ENCODE data around the gene PEA15. TPM values are rescaled to one million over a fixed set of nuclear protein-coding genes. Genes with fewer than 3 reads are reported as not detected.

Gene PEA15
- total RNA-seq, 1 experiment from 2014 or later, result 81.4 TPM

GRCh38 chr1:160168609-160169369 is 36.4 kb upstream of the PEA15 start:
- Histone ChIP-seq H3K4me3 (ENCODE audit: insufficient read depth, low read depth, low read length) (no peak overlapping the region), H3K27me3 (ENCODE audit: control insufficient read depth, insufficient read depth, low read length) (no peaks in the 10 kb centered on the region), H3K36me3 (replicated peaks; ENCODE audit: control insufficient read depth, insufficient read depth, low read length) (no peaks in the 10 kb centered on the region)
- peak; percentile 57 for DNase-seq

- H3K27me3 ChIP-seq (ENCODE audit: control insufficient read depth, insufficient read depth, low read length), result no peaks in the 10 kb centered on the region; the same call in 1 of the 2 replicates
- peak; percentile 70 for DNase-seq
- H3K36me3 ChIP-seq (replicated peaks; ENCODE audit: control insufficient read depth, insufficient read depth, low read length), result no peaks in the 10 kb centered on the region
- H3K4me3 ChIP-seq (ENCODE audit: insufficient read depth, low read depth, low read length), result no peak overlapping the region
These were observed 35.4 kb upstream of the PEA15 start for GRCh38 chr1:160169553-160170399.

- no peak for DNase-seq
- H3K4me3 ChIP-seq (ENCODE audit: insufficient read depth, low read depth, low read length), result no peak overlapping the region
- no peaks in the 10 kb centered on the region for H3K36me3 ChIP-seq (replicated peaks; ENCODE audit: control insufficient read depth, insufficient read depth, low read length)
- H3K27me3 ChIP-seq (ENCODE audit: control insufficient read depth, insufficient read depth, low read length), result no peaks in the 10 kb centered on the region; the same call in 1 of the 2 replicates
These were observed 33.8 kb upstream of the PEA15 start for GRCh38 chr1:160171354-160171753.

GRCh38 chr1:160171980-160172379 is 33.2 kb upstream of the PEA15 start:
- no peak for DNase-seq
- no peaks in the 10 kb centered on the region for H3K36me3 ChIP-seq (replicated peaks; ENCODE audit: control insufficient read depth, insufficient read depth, low read length)
- H3K27me3 ChIP-seq (ENCODE audit: control insufficient read depth, insufficient read depth, low read length), result no peaks in the 10 kb centered on the region; the same call in 1 of the 2 replicates
- H3K4me3 ChIP-seq (ENCODE audit: insufficient read depth, low read depth, low read length), result no peak overlapping the region

GRCh38 chr1:160177231-160177630 is 28.0 kb upstream of the PEA15 start:
- Histone ChIP-seq H3K36me3 (replicated peaks; ENCODE audit: control insufficient read depth, insufficient read depth, low read length) (no peaks in the 10 kb centered on the region), H3K4me3 (ENCODE audit: insufficient read depth, low read depth, low read length) (no peak overlapping the region), H3K27me3 (ENCODE audit: control insufficient read depth, insufficient read depth, low read length) (no peaks in the 10 kb centered on the region; the same call in 1 of the 2 replicates)
- no peak for DNase-seq

- H3K36me3 ChIP-seq (replicated peaks; ENCODE audit: control insufficient read depth, insufficient read depth, low read length), result no peaks in the 10 kb centered on the region
- H3K27me3 ChIP-seq (ENCODE audit: control insufficient read depth, insufficient read depth, low read length), result no peaks in the 10 kb centered on the region; the same call in 1 of the 2 replicates
- no peak for DNase-seq
- no peak overlapping the region for H3K4me3 ChIP-seq (ENCODE audit: insufficient read depth, low read depth, low read length)
These were observed 27.5 kb upstream of the PEA15 start for GRCh38 chr1:160177667-160178066.

- Histone ChIP-seq H3K36me3 (replicated peaks; ENCODE audit: control insufficient read depth, insufficient read depth, low read length) (no peaks in the 10 kb centered on the region), H3K27me3 (ENCODE audit: control insufficient read depth, insufficient read depth, low read length) (no peaks in the 10 kb centered on the region; the same call in 1 of the 2 replicates)
- no peak for DNase-seq
These were observed 26.5 kb upstream of the PEA15 start for GRCh38 chr1:160178731-160179130.

GRCh38 chr1:160179336-160179735 is 25.8 kb upstream of the PEA15 start:
- no peak for DNase-seq
- no peaks in the 10 kb centered on the region for H3K36me3 ChIP-seq (replicated peaks; ENCODE audit: control insufficient read depth, insufficient read depth, low read length)
- no peaks in the 10 kb centered on the region; the same call in 1 of the 2 replicates for H3K27me3 ChIP-seq (ENCODE audit: control insufficient read depth, insufficient read depth, low read length)
- no peak overlapping the region for H3K4me3 ChIP-seq (ENCODE audit: insufficient read depth, low read depth, low read length)

More at GRCh38 chr1:160178731-160179130, 26.5 kb upstream of the PEA15 start:
- no peak overlapping the region for H3K4me3 ChIP-seq (ENCODE audit: insufficient read depth, low read depth, low read length)

GRCh38 chr1:160186246-160186645 is 18.9 kb upstream of the PEA15 start:
- H3K36me3 ChIP-seq (replicated peaks; ENCODE audit: control insufficient read depth, insufficient read depth, low read length), result no peaks in the 10 kb centered on the region
- no peaks in the 10 kb centered on the region; the same call in 1 of the 2 replicates for H3K27me3 ChIP-seq (ENCODE audit: control insufficient read depth, insufficient read depth, low read length)
- DNase-seq, result no peak
- H3K4me3 ChIP-seq (ENCODE audit: insufficient read depth, low read depth, low read length), result no peak overlapping the region

GRCh38 chr1:160186729-160187128 is 18.5 kb upstream of the PEA15 start:
- no peak overlapping the region for H3K4me3 ChIP-seq (ENCODE audit: insufficient read depth, low read depth, low read length)
- H3K27me3 ChIP-seq (ENCODE audit: control insufficient read depth, insufficient read depth, low read length), result no peaks in the 10 kb centered on the region; the same call in 1 of the 2 replicates
- no peaks in the 10 kb centered on the region for H3K36me3 ChIP-seq (replicated peaks; ENCODE audit: control insufficient read depth, insufficient read depth, low read length)
- DNase-seq, result no peak

GRCh38 chr1:160187407-160187806 is 17.8 kb upstream of the PEA15 start:
- no peak for DNase-seq
- Histone ChIP-seq H3K27me3 (ENCODE audit: control insufficient read depth, insufficient read depth, low read length) (no peaks in the 10 kb centered on the region; the same call in 1 of the 2 replicates), H3K4me3 (ENCODE audit: insufficient read depth, low read depth, low read length) (no peak overlapping the region), H3K36me3 (replicated peaks; ENCODE audit: control insufficient read depth, insufficient read depth, low read length) (no peaks in the 10 kb centered on the region)

GRCh38 chr1:160188341-160188740 is 16.8 kb upstream of the PEA15 start:
- Histone ChIP-seq H3K4me3 (ENCODE audit: insufficient read depth, low read depth, low read length) (no peak overlapping the region), H3K36me3 (replicated peaks; ENCODE audit: control insufficient read depth, insufficient read depth, low read length) (no peaks in the 10 kb centered on the region), H3K27me3 (ENCODE audit: control insufficient read depth, insufficient read depth, low read length) (no peaks in the 10 kb centered on the region; the same call in 1 of the 2 replicates)
- DNase-seq, result no peak

GRCh38 chr1:160189649-160190625 is 15.2 kb upstream of the PEA15 start, which contains the start of gene CASQ1:
Gene CASQ1, plus strand, starts transcription at chr1:160190575. Its CDS starts 177 bp downstream, at chr1:160190752.
- Histone ChIP-seq H3K27me3 (ENCODE audit: control insufficient read depth, insufficient read depth, low read length) (no peaks in the 10 kb centered on the region; the same call in 1 of the 2 replicates), H3K36me3 (replicated peaks; ENCODE audit: control insufficient read depth, insufficient read depth, low read length) (no peaks in the 10 kb centered on the region), H3K4me3 (ENCODE audit: insufficient read depth, low read depth, low read length) (no peak within 1 kb of the TSS)
- no peak for DNase-seq

GRCh38 chr1:160191756-160192155 is 13.4 kb upstream of the PEA15 start:
- DNase-seq, result no peak
- H3K36me3 ChIP-seq (replicated peaks; ENCODE audit: control insufficient read depth, insufficient read depth, low read length), result no peaks in the 10 kb centered on the region
- H3K4me3 ChIP-seq (ENCODE audit: insufficient read depth, low read depth, low read length), result no peak overlapping the region

More at GRCh38 chr1:160191756-160192155, 13.4 kb upstream of the PEA15 start:
- no peaks in the 10 kb centered on the region; the same call in 1 of the 2 replicates for H3K27me3 ChIP-seq (ENCODE audit: control insufficient read depth, insufficient read depth, low read length)

All from H7 (cell line).